Measurements from ENCODE around the gene CLEC16A.

Gene CLEC16A

GRCh38 chr16:10990378-10990777, 46.0 kb downstream of the CLEC16A start:
- no peak for DNase-seq

GRCh38 chr16:10992112-10992511, 47.7 kb downstream of the CLEC16A start:
- no peak for DNase-seq

- peak; percentile 22 to 23 for DNase-seq
These were observed 48.4 kb downstream of the CLEC16A start for GRCh38 chr16:10992797-10993196.

GRCh38 chr16:10993649-10994048, 49.3 kb downstream of the CLEC16A start:
- no peak for DNase-seq

- DNase-seq: no peak
These were observed 50.2 kb downstream of the CLEC16A start for GRCh38 chr16:10994571-10994970.

GRCh38 chr16:10995565-10995964, 51.2 kb downstream of the CLEC16A start:
- no peak for DNase-seq

GRCh38 chr16:10997485-10997884, 53.1 kb downstream of the CLEC16A start:
- no peak for DNase-seq

GRCh38 chr16:10999300-10999699, 54.9 kb downstream of the CLEC16A start:
- no peak for DNase-seq

GRCh38 chr16:11001611-11002010, 57.2 kb downstream of the CLEC16A start:
- DNase-seq: no peak

GRCh38 chr16:11003141-11003540, 58.8 kb downstream of the CLEC16A start:
- no peak for DNase-seq

- no peak for DNase-seq
These were observed 60.0 kb downstream of the CLEC16A start for GRCh38 chr16:11004351-11004750.

- DNase-seq: no peak
These were observed 60.7 kb downstream of the CLEC16A start for GRCh38 chr16:11004973-11005610.

GRCh38 chr16:11005611-11005975, 61.2 kb downstream of the CLEC16A start:
- DNase-seq: no peak

GRCh38 chr16:11006656-11007055, 62.3 kb downstream of the CLEC16A start:
- DNase-seq: no peak

- DNase-seq: no peak
These were observed 63.4 kb downstream of the CLEC16A start for GRCh38 chr16:11007714-11008280.

- no peak for DNase-seq
These were observed 64.8 kb downstream of the CLEC16A start for GRCh38 chr16:11009027-11009755.

- DNase-seq: no peak
These were observed 66.3 kb downstream of the CLEC16A start for GRCh38 chr16:11010575-11011221.

GRCh38 chr16:11011326-11011725, 67.0 kb downstream of the CLEC16A start:
- no peak for DNase-seq

GRCh38 chr16:11012841-11013240, 68.5 kb downstream of the CLEC16A start:
- DNase-seq: no peak

GRCh38 chr16:11014136-11014535, 69.8 kb downstream of the CLEC16A start:
- DNase-seq: no peak

GRCh38 chr16:11015076-11015475, 70.7 kb downstream of the CLEC16A start:
- DNase-seq: no peak

GRCh38 chr16:11015607-11016006, 71.2 kb downstream of the CLEC16A start:
- DNase-seq: no peak

- DNase-seq: no peak
These were observed 72.2 kb downstream of the CLEC16A start for GRCh38 chr16:11016524-11016988.

- DNase-seq: peak in 1 of 2 experiments; percentile 25
These were observed 72.6 kb downstream of the CLEC16A start for GRCh38 chr16:11016993-11017392.
